GM23248 (cell line): ENCODE measurements around the gene GALNS.

Source experiments
- EZH2 ChIP-seq: fragments of 200-600 bp; sonication (generic); IDR thresholded peaks from 2 replicates; pipeline ENCODE4 v1.6.1; 2018; ENCODE audit warnings: antibody characterized with exemption, mild to moderate bottlenecking; ENCODE audit not compliant: insufficient read depth, poor library complexity, severe bottlenecking
- EZH2phosphoT487 ChIP-seq: fragments of 200-600 bp; sonication (generic); IDR thresholded peaks from 2 replicates; pipeline ENCODE4 v1.6.1; 2018; ENCODE audit warnings: antibody characterized with exemption, moderate library complexity, mild to moderate bottlenecking, low read depth; ENCODE audit not compliant: insufficient read depth

DNA sequence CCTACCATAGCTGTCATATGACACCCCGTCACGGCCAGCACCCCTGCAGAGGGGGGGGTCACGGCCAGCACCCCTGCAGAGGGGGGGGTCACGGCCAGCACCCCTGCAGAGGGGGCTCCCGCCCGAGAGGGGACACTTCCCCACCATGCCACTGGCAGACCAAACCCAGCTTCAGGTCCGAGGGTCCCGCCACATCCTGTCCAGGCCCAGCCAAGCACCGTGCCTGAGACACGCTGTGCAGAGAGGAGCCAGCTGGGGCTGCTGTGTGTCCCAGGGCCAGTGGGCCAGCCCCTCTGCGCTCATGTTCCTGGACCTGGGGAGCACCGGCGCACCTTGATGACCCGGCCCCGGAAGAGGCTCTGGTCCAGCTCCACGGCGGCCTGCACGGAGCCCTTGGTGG lies 7.8 kb upstream of the GALNS start:
- TF ChIP-seq EZH2phosphoT487 (no peak), EZH2 (no peak)
